Mucosa of descending colon (tissue), 3 donors: ENCODE data around the gene NISCH. TPM values are rescaled to one million over a fixed set of nuclear protein-coding genes. Genes with fewer than 3 reads are reported as not detected.

Experiments used
- ATAC-seq: fragments of 200-7000 bp; cut with Tn5 transposase; one replicate; pipeline ENCODE4 v1.9.1; 2020; ENCODE audit warnings: mild to moderate bottlenecking, moderate library complexity
- DNase-seq, 3 donors: peaks; one replicate each; pipeline ENCODE4 v3.0.0-alpha.2; 2020
- H3K36me3 ChIP-seq: fragments of 200-600 bp; one replicate; pipeline ENCODE4 v1.8.0; 2021; ENCODE audit warnings: low read depth, mild to moderate bottlenecking
- H3K4me1 ChIP-seq: fragments of 200-600 bp; one replicate; pipeline ENCODE4 v1.8.0; 2021; ENCODE audit warnings: low read depth, mild to moderate bottlenecking
- H3K4me3 ChIP-seq: fragments of 200-600 bp; one replicate; pipeline ENCODE4 v1.8.0; 2021; ENCODE audit warnings: mild to moderate bottlenecking
- H3K9me3 ChIP-seq: fragments of 200-600 bp; one replicate; pipeline ENCODE4 v1.8.0; 2021; ENCODE audit warnings: mild to moderate bottlenecking
- intact Hi-C, 2 donors: fragments of 100-400 bp; cut with DNase I in 1 of 2; cut with micrococcal nuclease in 1 of 2; formaldehyde crosslinking; loops; one replicate each; pipeline versions ENCODE4 v1.11.0 to v1.11.1; 2022; cut with DNase I, micrococcal nuclease
- total RNA-seq, 3 donors: library from RNA; stranded (reverse); fragmentation: NEBNext Ultra II Directional in 2 of 3; extraction: Animal tissue kit (Norgen Biotek cat#: 25700) in 2 of 3; gene quantifications; one replicate each; pipeline versions ENCODE4 v1.2.1 to v1.2.4, GENCODE V29; 2021 to 2023
- TF ChIP-seq, protein P1 (sequence below): fragments of 200-600 bp; IDR thresholded peaks from one replicate; pipeline ENCODE4 v1.8.0; 2022; ENCODE audit warnings: antibody characterized with exemption, mild to moderate bottlenecking
- donor health status: DM: no; HTN: no; CAD: no; lungs with moderate emphysema.
- donor health status: DM: no; HTN: no; CAD: no.
- donor health status: DM: no; HTN: yes; CAD: no.

NISCH gene
- total RNA-seq, 3 donors from 2014 or later: 57.6 to 91.0 (median 72.1) TPM

DNA sequence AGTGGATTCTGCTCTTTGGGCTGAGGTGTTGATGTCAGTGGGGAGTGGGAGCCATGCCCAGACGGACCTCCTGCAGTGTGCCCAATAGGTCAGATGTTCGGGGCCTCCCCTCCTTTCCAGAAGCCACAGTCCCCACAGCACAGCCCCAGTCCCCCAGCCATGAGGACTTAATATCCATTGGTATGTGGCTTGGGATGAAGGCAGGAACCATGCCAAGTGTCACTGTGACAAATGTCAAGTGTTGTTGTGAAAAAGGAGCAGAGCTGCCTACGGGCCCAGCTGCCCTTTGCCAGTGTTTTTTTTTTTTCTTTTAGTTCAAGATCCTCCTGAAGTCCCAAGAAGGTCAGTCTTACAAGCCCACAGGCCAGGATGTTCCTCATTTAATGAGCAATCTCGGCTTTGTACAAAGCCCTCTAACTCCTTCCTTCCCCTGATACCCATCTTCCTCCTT is 22.7 kb upstream of the NISCH start:
- H3K36me3 ChIP-seq: no peaks in the 10 kb centered on the region
- no peaks in the 10 kb centered on the region for H3K4me1 ChIP-seq
- H3K4me3 ChIP-seq: no peak overlapping the region
- TF ChIP-seq, protein P1, sequence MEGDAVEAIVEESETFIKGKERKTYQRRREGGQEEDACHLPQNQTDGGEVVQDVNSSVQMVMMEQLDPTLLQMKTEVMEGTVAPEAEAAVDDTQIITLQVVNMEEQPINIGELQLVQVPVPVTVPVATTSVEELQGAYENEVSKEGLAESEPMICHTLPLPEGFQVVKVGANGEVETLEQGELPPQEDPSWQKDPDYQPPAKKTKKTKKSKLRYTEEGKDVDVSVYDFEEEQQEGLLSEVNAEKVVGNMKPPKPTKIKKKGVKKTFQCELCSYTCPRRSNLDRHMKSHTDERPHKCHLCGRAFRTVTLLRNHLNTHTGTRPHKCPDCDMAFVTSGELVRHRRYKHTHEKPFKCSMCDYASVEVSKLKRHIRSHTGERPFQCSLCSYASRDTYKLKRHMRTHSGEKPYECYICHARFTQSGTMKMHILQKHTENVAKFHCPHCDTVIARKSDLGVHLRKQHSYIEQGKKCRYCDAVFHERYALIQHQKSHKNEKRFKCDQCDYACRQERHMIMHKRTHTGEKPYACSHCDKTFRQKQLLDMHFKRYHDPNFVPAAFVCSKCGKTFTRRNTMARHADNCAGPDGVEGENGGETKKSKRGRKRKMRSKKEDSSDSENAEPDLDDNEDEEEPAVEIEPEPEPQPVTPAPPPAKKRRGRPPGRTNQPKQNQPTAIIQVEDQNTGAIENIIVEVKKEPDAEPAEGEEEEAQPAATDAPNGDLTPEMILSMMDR: no peak
- ATAC-seq: no peak
- no peaks in the 10 kb centered on the region for H3K9me3 ChIP-seq
- no peak for DNase-seq
- intact Hi-C loops: no loop called here

DNA sequence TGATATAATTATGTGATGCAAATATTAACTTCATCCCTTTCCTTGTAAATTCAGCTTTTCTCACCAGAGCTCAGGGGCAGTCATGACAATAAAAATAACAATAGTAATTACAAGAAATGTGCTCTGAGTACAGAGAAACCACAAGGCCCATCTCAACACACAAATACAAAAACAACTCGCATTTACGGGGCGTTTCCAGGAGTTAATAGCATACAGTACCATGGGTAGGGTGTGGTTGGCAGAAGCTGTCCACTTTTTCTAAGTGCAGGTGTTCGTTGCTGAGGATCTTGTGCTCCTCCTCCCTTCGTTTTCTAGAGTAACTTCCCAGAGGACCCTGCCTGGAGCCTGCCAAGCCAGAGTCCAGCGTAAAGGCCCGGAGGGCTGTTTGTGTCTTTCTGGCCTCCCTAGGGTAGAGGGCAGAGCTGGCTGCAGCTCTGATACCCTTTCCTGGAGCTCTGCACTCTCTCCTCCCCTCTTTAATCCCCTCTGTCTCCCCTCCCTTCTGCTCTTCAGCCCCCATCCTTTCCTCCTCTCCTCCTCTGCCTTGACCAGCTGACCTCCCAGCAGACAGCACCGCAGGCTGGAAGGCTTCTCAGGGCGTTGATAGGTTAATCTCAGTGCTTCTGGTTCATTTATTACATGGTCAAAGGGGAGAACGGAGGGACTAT is 21.9 kb upstream of the NISCH start:
- ATAC-seq: peak; percentile 19
- Histone ChIP-seq H3K36me3 (no peaks in the 10 kb centered on the region), H3K4me1 (no peaks in the 10 kb centered on the region), H3K4me3 (no peak overlapping the region), H3K9me3 (no peaks in the 10 kb centered on the region)
- TF ChIP-seq, protein P1: no peak
- no peak for DNase-seq
- intact Hi-C loops: no loop called here

DNA sequence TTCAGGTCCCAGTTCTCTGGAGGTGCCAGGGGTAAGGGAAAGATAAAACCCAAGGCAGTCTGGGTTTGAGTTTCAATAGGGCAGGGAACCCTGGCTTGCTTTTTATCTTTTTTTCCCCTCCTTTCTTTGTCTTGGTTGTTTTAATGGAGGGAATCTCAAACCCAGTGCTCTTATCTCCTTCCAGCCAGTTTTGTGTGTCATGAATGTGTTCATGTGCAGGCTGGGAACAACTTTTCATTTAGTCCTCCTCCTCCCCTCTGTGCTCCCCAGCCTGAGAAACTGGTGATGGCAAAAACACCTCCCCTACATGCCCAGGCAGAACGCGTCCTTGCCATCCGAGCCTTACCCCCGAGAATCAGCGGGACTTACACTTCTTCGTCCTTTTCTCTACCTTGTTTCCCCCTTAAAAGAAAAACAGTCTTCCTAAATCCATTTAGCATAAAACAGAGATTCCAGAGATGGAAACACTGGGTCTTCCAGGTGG is 21.4 kb upstream of the NISCH start:
- Histone ChIP-seq H3K4me1 (no peaks in the 10 kb centered on the region), H3K9me3 (no peaks in the 10 kb centered on the region), H3K36me3 (no peaks in the 10 kb centered on the region), H3K4me3 (no peak overlapping the region)
- TF ChIP-seq, protein P1: no peak
- ATAC-seq (no peak), DNase-seq (no peak)
- intact Hi-C loops: no loop called here

DNA sequence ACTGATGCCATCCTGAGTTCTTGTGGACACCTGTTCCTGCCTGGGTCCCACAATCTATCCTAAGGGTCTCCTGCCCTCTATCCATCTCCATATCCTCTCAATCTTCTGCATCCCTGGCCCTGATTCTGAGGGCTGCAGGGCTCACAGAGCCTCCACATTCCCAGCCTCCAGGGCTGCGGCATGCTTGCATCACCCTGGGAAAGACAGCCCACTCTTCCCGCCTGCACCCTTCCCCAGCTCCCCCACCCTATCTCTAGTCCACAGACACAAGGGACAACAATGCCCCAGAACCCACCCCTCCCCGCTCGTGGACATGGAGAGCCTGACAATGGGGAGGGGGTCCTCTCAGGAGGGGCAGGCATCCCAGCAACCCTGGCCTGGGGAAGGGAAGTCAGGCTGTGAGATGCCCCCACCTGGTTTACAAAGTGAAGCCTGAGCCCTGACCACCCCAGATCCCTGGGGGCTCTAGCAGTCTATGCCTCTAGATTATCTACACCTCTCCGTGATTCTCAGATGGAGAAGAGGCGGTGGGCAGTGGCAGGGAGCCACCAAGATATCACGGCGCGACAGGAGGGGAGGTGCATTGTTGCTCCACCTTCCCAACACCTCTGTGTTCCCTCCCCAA is 20.8 kb upstream of the NISCH start:
- TF ChIP-seq, protein P1: no peak
- no peak for DNase-seq
- Histone ChIP-seq H3K4me3 (no peak overlapping the region), H3K4me1 (no peaks in the 10 kb centered on the region), H3K36me3 (no peaks in the 10 kb centered on the region), H3K9me3 (no peaks in the 10 kb centered on the region)
- no peak for ATAC-seq
- intact Hi-C loops: no loop called here

GRCh38 chr3:52435246-52436101 is 19.9 kb upstream of the NISCH start:
- no peaks in the 10 kb centered on the region for H3K9me3 ChIP-seq
- no peak for ATAC-seq
- no peaks in the 10 kb centered on the region for H3K4me1 ChIP-seq
- no peaks in the 10 kb centered on the region for H3K36me3 ChIP-seq
- TF ChIP-seq, protein P1: no peak
- no peak for DNase-seq
- intact Hi-C loops: no loop called here
- H3K4me3 ChIP-seq: no peak overlapping the region
